BLaER1 treated with 17β-estradiol and CSF1 and Interleukin-3, amounts not matched to agents 10 nM and 100 nM (cell line): ENCODE data around the gene LRRC61.

Experiments used
- H3K27ac ChIP-seq, 11 experiments: shearing (Covaris generic); formaldehyde crosslinking; 2 replicates each; pipeline ENCODE4 v1.8.1; 2022
- H3K27me3 ChIP-seq, 11 experiments: shearing (Covaris generic); formaldehyde crosslinking; 2 replicates each; pipeline ENCODE4 v1.8.1; 2022
- H3K36me3 ChIP-seq, 11 experiments: shearing (Covaris generic); formaldehyde crosslinking; 2 replicates each; pipeline ENCODE4 v1.8.1; 2022
- H3K4me1 ChIP-seq, 10 experiments: shearing (Covaris generic); formaldehyde crosslinking; 2 replicates each; pipeline ENCODE4 v1.8.1; 2022
- H3K4me2 ChIP-seq, 11 experiments: shearing (Covaris generic); formaldehyde crosslinking; 2 replicates each; pipeline ENCODE4 v1.8.1; 2022
- H3K4me3 ChIP-seq, 10 experiments: shearing (Covaris generic); formaldehyde crosslinking; 2 replicates each; pipeline ENCODE4 v1.8.1; 2022
- H3K9ac ChIP-seq, 11 experiments: shearing (Covaris generic); formaldehyde crosslinking; 2 replicates each; pipeline ENCODE4 v1.8.1; 2022
- H3K9me3 ChIP-seq, 11 experiments: shearing (Covaris generic); formaldehyde crosslinking; replicated peaks in 1 of 11; 2 replicates each; pipeline ENCODE4 v1.8.1; 2022
- H4K20me1 ChIP-seq, 11 experiments: shearing (Covaris generic); formaldehyde crosslinking; 2 replicates each; pipeline ENCODE4 v1.8.1; 2022
- Cebpa-rat ChIP-seq, 11 experiments: shearing (Covaris generic); IDR thresholded peaks; 2 replicates each; pipeline ENCODE4 v1.8.1; 2022

LRRC61 gene

GRCh38 chr7:150376560-150376959, 53.4 kb downstream of the LRRC61 start:
- H3K27ac ChIP-seq = peak overlapping the region in 10 of 11 experiments; percentile 4 to 93 (median 86); a peak in 17 of 22 replicates
- H3K4me2 ChIP-seq = peak overlapping the region; percentile 90 to 99 (median 94)
- peaks cover 27 to 43% (median 34%) of the 10 kb centered on the region in 11 experiments; a peak in 20 of 22 replicates for H4K20me1 ChIP-seq
- no peak for TF ChIP-seq Cebpa-rat (IDR thresholded peaks at IDR 0.05)
- H3K4me3 ChIP-seq = no peak overlapping the region
- H3K9me3 ChIP-seq = no peaks in the 10 kb centered on the region
- H3K9ac ChIP-seq = peak overlapping the region in 6 of 11 experiments; percentile 12 to 88 (median 22); a peak in 8 of 22 replicates
- peaks cover 32 to 37% (median 35%) of the 10 kb centered on the region in 11 experiments for H3K36me3 ChIP-seq
- H3K4me1 ChIP-seq = peaks cover 53 to 82% (median 68%) of the 10 kb centered on the region in 10 experiments
- H3K27me3 ChIP-seq = no peaks in the 10 kb centered on the region

GRCh38 chr7:150377196-150377595, 54.0 kb downstream of the LRRC61 start:
- Histone ChIP-seq H4K20me1 (peaks cover 21 to 39% (median 28%) of the 10 kb centered on the region in 11 experiments; a peak in 19 of 22 replicates), H3K27ac (peak overlapping the region in 10 of 11 experiments; percentile 27 to 95 (median 90); a peak in 16 of 22 replicates), H3K4me2 (peak overlapping the region; percentile 90 to 99 (median 94)), H3K4me1 (peaks cover 56 to 82% (median 69%) of the 10 kb centered on the region in 10 experiments), H3K36me3 (peaks cover 25 to 31% (median 29%) of the 10 kb centered on the region in 11 experiments), H3K9me3 (no peaks in the 10 kb centered on the region), H3K27me3 (no peaks in the 10 kb centered on the region), H3K4me3 (no peak overlapping the region), H3K9ac (peak overlapping the region in 9 of 11 experiments; percentile 20 to 93 (median 88); a peak in 11 of 22 replicates)
- TF ChIP-seq Cebpa-rat (IDR thresholded peaks at IDR 0.05) = no peak

DNA sequence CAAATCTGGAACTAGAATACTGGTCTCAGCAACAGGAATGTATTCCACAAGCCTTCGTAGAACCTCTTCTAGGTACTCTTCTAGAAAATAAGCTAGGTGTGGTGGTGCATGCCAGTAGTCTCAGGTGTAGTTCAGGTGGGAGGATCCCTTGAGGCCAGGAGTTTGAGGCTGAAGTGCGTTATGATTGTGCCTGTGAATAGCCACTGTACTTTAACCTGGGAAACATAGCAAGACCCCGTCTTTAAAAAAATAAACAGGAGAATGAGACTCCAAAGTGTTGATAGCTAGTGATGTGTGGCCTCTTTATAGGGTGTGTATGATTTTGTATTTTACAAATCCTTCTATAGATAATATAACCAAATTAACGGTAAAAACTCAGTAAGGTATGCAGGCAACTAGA, 54.5 kb downstream of the LRRC61 start:
- H4K20me1 ChIP-seq = peaks cover 17 to 39% (median 24%) of the 10 kb centered on the region in 11 experiments; a peak in 19 of 22 replicates

GRCh38 chr7:150378115-150378852, 55.1 kb downstream of the LRRC61 start:
- H4K20me1 ChIP-seq = peaks cover 12 to 34% (median 22%) of the 10 kb centered on the region in 11 experiments; a peak in 18 of 22 replicates
- no peaks in the 10 kb centered on the region for H3K27me3 ChIP-seq
- TF ChIP-seq Cebpa-rat (IDR thresholded peaks at IDR 0.05) = no peak
- H3K4me3 ChIP-seq = peak overlapping the region; percentile 78 to 88 (median 84)
- no peaks in the 10 kb centered on the region for H3K9me3 ChIP-seq
- peaks cover 58 to 80% (median 66%) of the 10 kb centered on the region in 10 experiments for H3K4me1 ChIP-seq
- peak overlapping the region; percentile 83 to 93 (median 89) for H3K9ac ChIP-seq
- H3K4me2 ChIP-seq = peak overlapping the region; percentile 90 to 99 (median 94)
- peak overlapping the region; percentile 84 to 95 (median 88) for H3K27ac ChIP-seq
- peaks cover 14 to 20% (median 19%) of the 10 kb centered on the region in 11 experiments for H3K36me3 ChIP-seq

More for the DNA sequence above, 54.5 kb downstream of the LRRC61 start:
- Histone ChIP-seq H3K9me3 (no peaks in the 10 kb centered on the region), H3K4me3 (peak overlapping the region in 1 of 10 experiments; percentile 84; a peak in 3 of 20 replicates), H3K9ac (peak overlapping the region in 10 of 11 experiments; percentile 83 to 93 (median 90); a peak in 17 of 22 replicates), H3K27ac (peak overlapping the region in 10 of 11 experiments; percentile 84 to 95 (median 90); a peak in 18 of 22 replicates), H3K27me3 (no peaks in the 10 kb centered on the region), H3K4me2 (peak overlapping the region; percentile 90 to 99 (median 94)), H3K4me1 (peaks cover 57 to 82% (median 69%) of the 10 kb centered on the region in 10 experiments), H3K36me3 (peaks cover 21 to 27% (median 24%) of the 10 kb centered on the region in 11 experiments)
- no peak for TF ChIP-seq Cebpa-rat (IDR thresholded peaks at IDR 0.05)

GRCh38 chr7:150378853-150379440, 55.8 kb downstream of the LRRC61 start, which contains the start of gene ZNF775:
Gene ZNF775 (plus strand): TSS chr7:150379330. CDS start chr7:150388471, 9,141 bp downstream.
- no peak for TF ChIP-seq Cebpa-rat (IDR thresholded peaks at IDR 0.05)
- H3K36me3 ChIP-seq = peaks cover 8 to 14% (median 12%) of the 10 kb centered on the region in 11 experiments
- peak within 1 kb of the TSS; percentile 84 to 95 (median 88) for H3K27ac ChIP-seq
- peak within 1 kb of the TSS; percentile 83 to 93 (median 89) for H3K9ac ChIP-seq
- H4K20me1 ChIP-seq = peaks cover 11 to 34% (median 21%) of the 10 kb centered on the region in 11 experiments; a peak in 16 of 22 replicates
- no peaks in the 10 kb centered on the region for H3K9me3 ChIP-seq
- peak within 1 kb of the TSS; percentile 90 to 99 (median 94) for H3K4me2 ChIP-seq
- H3K4me1 ChIP-seq = peaks cover 60 to 80% (median 68%) of the 10 kb centered on the region in 10 experiments
- H3K27me3 ChIP-seq = no peaks in the 10 kb centered on the region
- peak within 1 kb of the TSS; percentile 78 to 88 (median 84) for H3K4me3 ChIP-seq

DNA sequence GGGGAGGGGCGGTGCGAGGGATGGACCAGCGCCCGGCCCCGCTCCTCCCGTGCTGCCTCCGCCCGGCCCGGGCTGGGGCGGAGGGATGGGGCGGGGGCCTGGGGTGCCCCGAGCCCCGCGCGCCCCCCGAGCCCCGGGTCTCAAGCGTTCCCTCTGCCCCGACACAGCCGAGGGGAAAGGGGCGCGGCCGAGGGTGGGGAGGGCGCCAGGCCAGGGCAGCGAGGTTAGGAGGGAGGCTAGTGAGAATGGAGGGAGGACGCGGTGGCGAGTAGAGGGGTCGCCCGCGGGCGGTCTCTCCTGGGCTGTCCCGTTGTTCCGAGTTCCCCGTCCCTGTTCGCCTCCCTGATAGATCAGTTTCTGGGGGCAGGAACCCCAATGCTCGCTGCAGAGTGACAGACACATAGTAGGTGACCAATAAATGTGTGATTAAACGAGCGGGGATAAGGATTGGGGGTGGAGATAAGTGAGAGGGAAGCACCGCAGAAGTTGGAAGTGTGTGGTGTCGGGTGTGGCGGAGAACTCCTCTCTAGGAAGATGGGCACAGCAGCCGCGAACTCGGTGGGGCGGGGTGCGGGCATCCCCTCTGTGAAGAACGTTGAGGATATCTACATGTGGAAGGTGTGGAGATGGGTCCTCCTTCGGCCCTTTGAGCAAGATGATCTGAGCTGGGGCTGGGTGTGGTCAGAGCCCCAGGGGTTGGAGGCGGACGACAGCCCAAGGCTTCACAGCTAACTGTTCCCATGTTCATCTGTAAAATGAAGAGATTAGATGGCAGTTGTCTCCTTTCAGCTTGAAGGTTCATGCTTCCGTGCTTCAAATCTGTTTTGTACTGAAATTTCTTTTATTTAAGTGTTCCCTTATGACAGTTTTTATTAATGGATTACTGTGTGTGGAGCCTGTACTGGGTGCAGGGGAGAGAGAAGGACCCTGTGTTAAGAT, 56.6 kb downstream of the LRRC61 start:
- H3K4me2 ChIP-seq = peak overlapping the region; percentile 84 to 95 (median 91)
- peaks cover 7 to 33% (median 21%) of the 10 kb centered on the region in 11 experiments; a peak in 12 of 22 replicates for H4K20me1 ChIP-seq
- H3K36me3 ChIP-seq = peaks cover under 1 to 6% (median 4%) of the 10 kb centered on the region in 11 experiments; a peak in 15 of 22 replicates
- peak overlapping the region; percentile 37 to 95 (median 88); a peak in 21 of 22 replicates for H3K27ac ChIP-seq
- H3K4me1 ChIP-seq = peaks cover 66 to 82% (median 73%) of the 10 kb centered on the region in 10 experiments
- no peaks in the 10 kb centered on the region for H3K27me3 ChIP-seq
- H3K4me3 ChIP-seq = peak overlapping the region; percentile 78 to 88 (median 84)
- TF ChIP-seq Cebpa-rat (IDR thresholded peaks at IDR 0.05) = no peak
- H3K9ac ChIP-seq = peak overlapping the region; percentile 82 to 93 (median 88)
- H3K9me3 ChIP-seq = no peaks in the 10 kb centered on the region

DNA sequence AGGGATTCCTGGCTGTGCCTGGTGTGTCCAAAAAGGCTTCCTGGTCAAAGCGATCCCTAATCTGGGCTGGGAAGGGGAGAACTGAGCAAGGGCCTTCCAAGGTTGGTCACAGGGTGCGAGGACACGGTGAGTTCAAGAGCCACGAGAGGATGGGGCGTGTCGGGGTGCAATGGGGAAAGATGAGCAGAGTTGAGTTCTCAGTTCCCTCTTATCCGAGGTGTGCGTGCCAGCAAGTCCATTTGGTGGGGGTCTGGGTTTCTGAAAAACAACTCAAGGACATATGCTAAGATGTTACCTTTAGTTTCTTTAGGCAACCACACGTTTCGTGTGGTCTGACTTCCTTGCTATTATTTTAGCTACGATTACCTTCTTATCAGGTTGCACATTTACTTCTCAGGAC, 57.3 kb downstream of the LRRC61 start:
- Histone ChIP-seq H3K4me2 (peak overlapping the region; percentile 84 to 95 (median 91)), H3K27me3 (no peaks in the 10 kb centered on the region), H3K9ac (peak overlapping the region in 10 of 11 experiments; percentile 83 to 93 (median 88); a peak in 17 of 22 replicates), H4K20me1 (peaks cover 6 to 26% (median 21%) of the 10 kb centered on the region in 11 experiments; a peak in 12 of 22 replicates), H3K4me3 (peak overlapping the region; percentile 78 to 88 (median 84); a peak in 18 of 20 replicates), H3K36me3 (peaks cover 0 to 8% (median 4%) of the 10 kb centered on the region in 11 experiments; a peak in 10 of 22 replicates), H3K4me1 (peaks cover 61 to 87% (median 78%) of the 10 kb centered on the region in 10 experiments), H3K27ac (peak overlapping the region in 1 of 11 experiments; percentile 93; a peak in 1 of 22 replicates), H3K9me3 (no peaks in the 10 kb centered on the region)
- no peak for TF ChIP-seq Cebpa-rat (IDR thresholded peaks at IDR 0.05)
